Eye (tissue), 1 donor: ENCODE results near the gene FANCE.

Source experiments
- DNase-seq: peaks from one replicate; pipeline ENCODE4 v3.0.0-alpha.2; 2015

The FANCE gene

DNA sequence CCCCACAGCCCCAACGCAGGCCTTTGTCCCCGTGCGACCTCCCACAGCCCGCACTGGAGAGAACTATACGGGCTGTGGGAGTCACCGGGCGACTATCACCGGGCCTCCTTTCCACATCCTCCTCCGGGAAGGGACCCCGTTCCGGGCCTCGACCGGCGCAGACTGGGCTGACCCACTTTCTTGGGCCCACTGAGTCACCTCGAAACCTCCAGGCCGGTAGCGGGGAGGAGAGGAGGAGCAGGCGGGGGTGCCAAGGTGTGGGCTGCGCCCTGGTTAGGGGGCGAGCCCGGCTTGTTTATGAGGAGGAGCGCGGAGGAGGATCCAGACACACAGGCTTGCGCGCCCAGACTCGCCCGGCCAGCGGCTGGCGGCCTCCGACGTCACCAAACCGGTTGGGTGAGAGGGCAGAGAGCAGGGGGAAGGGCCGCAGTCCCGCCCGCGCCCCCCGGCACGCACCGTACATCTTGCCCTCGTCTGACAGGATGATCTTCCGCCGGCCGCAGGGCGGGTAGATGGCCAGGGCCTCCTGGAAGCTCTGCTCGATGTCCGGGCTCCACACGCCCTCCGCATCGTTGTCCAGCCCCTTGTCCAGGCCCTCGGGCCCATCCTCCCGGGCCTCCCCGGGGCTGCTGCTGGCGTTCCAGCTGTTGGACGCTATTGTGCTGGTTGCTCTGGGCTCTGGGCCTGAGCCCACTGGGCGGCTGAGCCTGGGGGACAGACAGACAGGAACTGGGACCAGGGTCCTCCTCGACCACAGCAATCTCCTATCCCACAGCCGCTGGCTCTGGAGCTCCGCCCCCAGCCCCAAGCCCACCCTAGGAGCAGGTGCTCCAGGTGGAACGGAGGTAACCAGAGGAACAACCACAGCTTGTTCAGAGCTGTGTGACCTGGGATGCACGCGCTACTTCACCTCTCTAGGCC, 34.1 kb downstream of the FANCE start:
- DNase-seq = peak; percentile 65

GRCh38 chr6:35487658-35488516, 35.7 kb downstream of the FANCE start:
- no peak for DNase-seq

DNA sequence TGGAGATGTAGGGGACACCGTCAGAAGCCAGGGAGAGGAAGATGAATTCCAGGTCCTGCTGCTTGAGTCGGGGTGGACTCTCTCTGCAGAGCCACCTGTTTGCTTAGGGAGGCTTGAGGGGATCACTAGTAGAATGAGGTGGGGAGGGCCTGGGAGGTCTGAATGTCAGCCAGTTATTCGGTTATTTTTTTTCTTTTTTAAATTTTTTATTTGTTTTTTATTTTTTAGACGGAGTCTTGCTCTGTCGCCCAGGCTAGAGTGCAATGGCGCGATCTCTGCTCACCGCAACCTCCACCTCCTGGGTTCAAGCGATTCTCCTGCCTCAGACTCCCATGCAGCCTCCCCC, 36.4 kb downstream of the FANCE start:
- no peak for DNase-seq

GRCh38 chr6:35489066-35489465, 36.9 kb downstream of the FANCE start:
- no peak for DNase-seq

- DNase-seq = peak; percentile 86
Observed at GRCh38 chr6:35489995-35490791, 38.1 kb downstream of the FANCE start.

- no peak for DNase-seq
Observed at GRCh38 chr6:35490821-35491557, 38.9 kb downstream of the FANCE start.

- DNase-seq = no peak
Observed at GRCh38 chr6:35491558-35492257, 39.6 kb downstream of the FANCE start.

DNA sequence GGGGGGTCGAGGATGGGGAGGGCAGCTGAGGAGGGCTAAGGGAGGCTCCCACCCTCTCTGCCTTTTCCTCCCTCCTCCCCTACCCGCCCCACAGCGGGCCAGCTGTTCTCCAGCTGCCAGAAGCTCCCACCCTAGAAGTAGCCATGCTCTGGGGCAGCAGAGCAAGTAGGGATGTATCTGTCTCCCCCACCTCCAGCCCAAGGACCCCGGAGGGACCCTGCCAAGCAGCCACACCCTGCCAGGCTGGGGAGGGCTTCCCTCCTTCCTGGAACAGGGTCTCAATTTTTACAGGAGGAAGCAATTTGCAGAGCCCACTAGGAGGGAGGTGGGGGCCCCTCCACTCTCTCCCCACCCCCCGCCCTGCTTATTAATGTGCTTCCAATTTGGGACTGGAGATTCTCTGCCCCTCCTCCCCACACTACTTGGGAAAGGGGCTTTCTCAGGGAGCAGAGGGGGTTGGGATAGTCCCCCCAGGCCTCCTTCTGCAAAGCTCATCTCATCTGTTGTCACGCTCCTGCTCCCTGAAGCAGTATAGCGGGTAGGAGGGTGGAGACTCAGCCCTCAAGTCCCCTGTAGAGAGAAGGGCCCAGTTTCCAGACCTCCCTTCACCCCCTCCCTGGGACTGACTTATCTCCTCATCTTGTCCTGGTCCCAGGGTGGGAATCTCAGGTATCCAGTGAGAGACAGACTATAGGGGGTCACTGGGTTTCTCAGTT, 40.3 kb downstream of the FANCE start:
- DNase-seq = peak; percentile 68

- no peak for DNase-seq
Observed at GRCh38 chr6:35492974-35493284, 40.8 kb downstream of the FANCE start.

DNA sequence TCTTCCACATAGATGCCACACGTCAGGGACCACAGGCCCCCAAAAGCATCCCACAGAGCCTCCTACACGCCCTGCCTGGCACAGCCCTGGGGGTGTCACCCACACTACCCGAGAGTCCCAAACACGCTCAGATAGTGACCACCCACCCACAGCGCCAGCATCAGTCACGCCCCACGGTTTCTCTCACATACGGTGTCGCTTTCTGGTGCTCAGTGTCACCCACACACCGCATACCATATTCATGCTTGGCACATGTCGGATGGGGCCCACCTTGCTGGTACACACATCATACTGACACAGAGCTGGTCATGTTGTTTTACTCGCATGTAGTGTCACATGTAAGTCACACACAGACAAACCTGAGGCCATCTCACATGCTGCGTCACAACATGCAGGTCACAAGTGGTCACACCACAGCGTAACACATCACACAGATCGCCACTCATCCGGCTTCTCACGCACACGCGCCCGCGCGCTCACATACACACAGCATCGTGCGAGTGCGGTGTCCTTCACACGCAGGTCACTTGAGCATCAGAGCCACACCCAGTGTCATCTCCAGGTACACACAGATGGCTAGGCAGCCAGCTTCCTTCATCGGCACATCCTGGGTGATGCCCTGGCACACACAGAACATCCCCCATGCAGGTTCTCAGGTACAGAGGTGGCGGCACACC, 41.3 kb downstream of the FANCE start:
- DNase-seq = no peak

GRCh38 chr6:35494161-35494563, 42.0 kb downstream of the FANCE start:
- DNase-seq = no peak

- no peak for DNase-seq
Observed at GRCh38 chr6:35495258-35496035, 43.3 kb downstream of the FANCE start.

- DNase-seq = peak; percentile 71
Observed at GRCh38 chr6:35496036-35496840, 44.1 kb downstream of the FANCE start.

- peak; percentile 88 for DNase-seq
Observed at GRCh38 chr6:35496841-35497570, 44.9 kb downstream of the FANCE start, which contains the start of gene TEAD3. Gene TEAD3 (minus strand): TSS chr6:35497079.

GRCh38 chr6:35497571-35498421, 45.7 kb downstream of the FANCE start:
- DNase-seq = peak; percentile 82

DNA sequence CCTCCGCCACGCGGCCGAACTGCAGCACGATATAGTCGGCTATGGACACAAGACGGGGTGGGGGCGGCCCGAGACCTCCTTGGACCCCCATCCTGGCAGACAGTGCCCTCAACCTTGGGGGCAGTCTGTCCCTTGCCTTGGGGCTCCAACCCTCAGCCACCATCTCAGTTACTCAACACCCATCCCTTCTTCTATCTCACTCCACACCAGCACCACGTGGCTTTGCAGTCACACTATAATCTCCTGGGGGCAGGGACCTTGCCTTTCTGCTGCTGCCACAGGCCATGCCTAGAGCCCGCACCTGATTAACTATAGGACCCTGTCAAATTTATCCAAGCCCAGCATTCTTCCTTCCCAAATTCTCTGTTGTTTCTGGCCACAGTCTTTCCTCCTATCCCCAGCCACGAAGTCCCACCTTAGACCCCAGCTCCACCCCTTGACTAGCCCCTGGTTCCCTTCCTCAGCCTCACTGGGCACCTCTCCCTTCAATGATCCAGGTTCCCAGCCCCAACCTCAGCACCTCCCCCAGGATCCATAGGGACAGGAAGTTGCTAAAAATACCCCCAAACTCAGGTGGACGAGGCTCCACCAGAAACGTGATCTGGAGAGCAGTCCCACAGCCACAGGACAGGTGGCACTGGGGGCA, 46.4 kb downstream of the FANCE start:
- DNase-seq = no peak
